GM12801 (cell line): Measurements from ENCODE around the gene C1QTNF2.

Experiments used
- CTCF ChIP-seq: IDR thresholded peaks from one replicate; pipeline ENCODE4 v1.5.1; 2011; ENCODE audit warnings: control low read depth; ENCODE audit not compliant: insufficient read length; ENCODE audit errors: extremely low read depth

Gene C1QTNF2

GRCh38 chr5:160397492-160397891, 27.1 kb upstream of the C1QTNF2 start:
- no peak for TF ChIP-seq CTCF

DNA sequence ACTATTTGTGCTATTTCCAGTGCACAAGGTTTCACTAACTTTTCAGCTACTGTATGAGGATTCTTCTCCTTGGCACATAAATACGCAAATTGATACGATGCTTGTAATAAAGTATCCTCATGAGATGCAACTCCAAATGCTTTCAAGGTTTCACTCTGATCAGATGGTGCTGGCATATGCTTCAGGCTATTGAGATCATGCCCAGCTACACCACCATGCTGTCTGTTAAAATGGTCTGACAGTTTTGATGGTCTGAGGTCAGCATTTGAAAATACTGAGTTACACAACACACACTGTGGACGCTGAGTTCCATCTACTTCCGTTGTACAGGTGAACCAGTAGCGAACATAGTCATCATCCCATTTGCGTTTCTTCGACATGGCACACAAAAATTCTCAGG, 24.7 kb upstream of the C1QTNF2 start:
- TF ChIP-seq CTCF = no peak

DNA sequence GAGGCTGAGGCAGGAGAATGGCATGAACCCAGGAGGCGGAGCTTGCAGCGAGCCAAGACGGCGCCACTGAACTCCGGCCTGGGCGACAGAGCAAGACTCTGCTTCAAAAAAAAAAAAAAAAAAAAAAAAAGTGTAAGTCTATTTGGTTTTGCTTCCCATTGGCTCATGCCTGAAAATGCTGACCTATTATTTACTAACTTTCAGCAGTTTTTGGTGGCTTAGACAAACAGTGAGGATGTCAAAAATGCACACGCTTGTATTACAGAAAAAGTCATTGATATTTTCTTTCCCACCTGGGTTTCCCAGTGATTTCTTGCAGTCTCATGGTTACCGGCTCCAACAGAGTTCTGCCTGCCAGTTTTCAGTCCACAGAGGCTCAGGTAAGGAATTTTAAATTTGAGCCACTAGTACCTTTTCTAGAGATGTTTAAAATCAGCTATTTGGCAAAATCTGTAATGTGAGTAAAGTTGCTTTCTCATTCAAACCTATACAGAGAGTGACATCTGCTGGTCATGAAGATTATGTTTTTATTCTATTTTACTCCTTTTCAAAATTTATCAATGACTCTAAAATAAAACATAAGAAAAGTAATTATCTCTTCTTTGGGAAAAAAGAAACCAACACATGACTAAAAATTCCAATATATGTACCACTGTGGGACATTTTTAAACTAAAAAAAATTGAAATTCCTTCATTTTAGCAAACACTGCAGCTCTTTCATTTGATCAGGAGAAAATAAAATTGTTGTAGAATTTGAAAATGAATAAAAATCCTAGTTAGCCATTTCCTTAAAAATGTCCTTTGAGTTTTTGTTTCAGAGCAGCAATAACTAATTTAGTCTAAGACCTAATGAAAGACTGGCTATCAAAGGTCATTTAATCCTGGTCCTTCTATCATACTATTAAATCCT, 20.6 kb upstream of the C1QTNF2 start:
- TF ChIP-seq CTCF = no peak

DNA sequence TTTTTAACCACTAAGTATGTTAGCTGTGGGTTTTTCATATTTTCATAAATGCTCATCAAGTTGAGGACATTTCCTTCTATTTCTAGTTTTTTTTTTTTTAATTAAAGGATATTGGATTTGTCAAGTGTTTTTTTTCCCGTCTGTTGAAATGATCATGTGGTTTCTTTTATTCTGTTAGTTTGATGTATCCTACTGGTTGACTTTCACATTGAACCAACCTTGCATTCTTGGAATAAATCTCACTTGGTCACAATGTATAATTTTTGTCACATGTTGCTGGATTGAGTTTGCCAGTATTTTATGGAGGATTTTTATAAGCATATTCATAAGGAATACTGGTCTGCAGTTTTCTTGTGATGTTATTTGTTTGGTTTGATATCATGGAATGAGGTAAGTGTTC, 17.0 kb upstream of the C1QTNF2 start:
- TF ChIP-seq CTCF = no peak

GRCh38 chr5:160385496-160385895, 15.1 kb upstream of the C1QTNF2 start:
- no peak for TF ChIP-seq CTCF

DNA sequence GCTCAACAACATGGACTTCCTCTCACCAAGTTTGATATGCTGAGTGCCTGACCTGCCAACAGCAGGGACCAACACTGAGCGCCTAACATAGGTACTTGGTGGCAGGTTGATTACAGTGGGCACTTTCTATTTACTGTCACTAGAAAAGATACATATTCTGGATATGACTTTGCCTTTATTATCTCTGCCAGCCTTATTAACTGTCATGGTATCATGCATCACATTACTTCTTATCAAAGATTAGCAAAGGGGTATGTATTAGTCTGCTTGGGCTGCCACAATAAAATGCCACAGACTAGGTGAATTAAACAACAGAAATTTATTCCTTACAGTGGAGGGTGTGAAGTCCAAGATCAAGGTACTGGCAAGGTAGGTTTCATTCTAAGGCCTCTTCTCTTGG, 14.3 kb upstream of the C1QTNF2 start:
- no peak for TF ChIP-seq CTCF

DNA sequence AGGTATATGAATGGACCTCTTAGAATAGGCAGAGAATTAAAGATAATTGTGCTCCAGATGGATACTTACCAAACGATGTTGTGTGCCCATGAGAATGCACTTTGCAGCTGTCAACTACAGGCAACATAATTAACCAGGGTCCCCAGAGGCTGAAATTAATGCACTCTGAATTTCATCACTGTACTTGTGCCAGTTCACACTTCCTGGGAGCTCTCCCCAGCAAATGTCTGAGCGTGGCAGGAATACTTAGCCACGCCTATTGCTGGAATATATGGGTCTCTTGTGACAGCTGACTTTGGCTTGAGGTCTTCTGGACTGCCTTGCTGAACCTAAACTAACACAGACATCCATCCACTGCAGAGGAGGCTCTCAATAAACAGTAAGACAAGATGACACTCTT, 11.9 kb upstream of the C1QTNF2 start:
- TF ChIP-seq CTCF = no peak
